NCI-H1417 (cell line): Measurements from ENCODE around the gene LSM14B.
A peak's percentile ranks its signal among the peaks of the same experiment; 100 is the strongest.
"Not testable (repeated sequence)": the region's sequence is repeated elsewhere in the genome, so short reads cannot be mapped to it uniquely, and the experiment has no call there.

Experiments used
- DNase-seq, 3 experiments: peaks; one replicate each; lab custom pipeline; 2025; lab: John Stamatoyannopoulos, UW

LSM14B gene

DNA sequence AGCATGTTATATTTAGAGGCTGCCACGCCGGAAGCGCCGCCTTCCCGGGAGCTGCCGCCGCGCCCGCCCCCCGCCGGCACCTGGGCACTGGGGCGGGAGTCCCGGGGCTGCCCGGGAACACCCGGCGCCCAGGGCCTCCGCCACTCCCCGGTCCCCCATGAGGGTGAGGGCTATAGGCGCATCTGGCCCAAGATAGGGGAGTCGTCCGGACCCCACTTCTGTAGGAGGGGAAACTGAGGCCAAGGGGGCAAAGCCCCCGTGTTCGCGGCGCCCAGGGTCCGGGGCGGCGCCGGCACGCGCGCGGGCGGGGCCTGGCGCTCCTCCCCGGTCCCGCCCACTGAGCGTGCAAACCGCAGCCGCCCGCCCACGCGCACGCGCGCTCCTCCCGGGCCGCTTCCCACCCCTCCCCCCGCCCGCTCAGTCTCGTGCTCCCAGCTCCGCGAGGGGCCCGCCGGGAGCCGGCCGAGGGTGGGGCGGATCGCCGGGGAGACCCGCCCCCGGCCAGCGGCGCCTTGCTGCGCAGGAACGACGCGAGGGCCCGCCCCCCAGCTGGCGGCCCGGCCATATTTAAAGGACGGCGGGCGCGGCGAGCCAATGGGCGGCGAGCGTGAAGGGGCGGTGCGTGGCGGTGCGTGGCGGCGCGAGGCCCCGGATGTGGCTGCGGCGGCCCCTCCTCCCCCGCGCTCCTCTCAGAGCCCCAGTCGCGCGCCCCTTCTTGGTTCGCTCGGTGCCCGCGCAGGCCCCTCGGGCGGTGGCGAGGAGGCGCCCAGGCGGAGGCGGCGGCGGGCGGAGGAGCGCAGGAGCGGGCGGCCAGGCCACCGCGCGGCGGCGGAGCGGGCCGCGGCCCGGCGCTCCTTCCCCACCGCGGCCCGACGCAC is at the start of gene LSM14B:
LSM14B (plus strand) TSS at position 700 of the 878 bp plus-strand sequence. CDS start 192 bp downstream, outside the sequence.
- DNase-seq = peak; percentile 99

DNA sequence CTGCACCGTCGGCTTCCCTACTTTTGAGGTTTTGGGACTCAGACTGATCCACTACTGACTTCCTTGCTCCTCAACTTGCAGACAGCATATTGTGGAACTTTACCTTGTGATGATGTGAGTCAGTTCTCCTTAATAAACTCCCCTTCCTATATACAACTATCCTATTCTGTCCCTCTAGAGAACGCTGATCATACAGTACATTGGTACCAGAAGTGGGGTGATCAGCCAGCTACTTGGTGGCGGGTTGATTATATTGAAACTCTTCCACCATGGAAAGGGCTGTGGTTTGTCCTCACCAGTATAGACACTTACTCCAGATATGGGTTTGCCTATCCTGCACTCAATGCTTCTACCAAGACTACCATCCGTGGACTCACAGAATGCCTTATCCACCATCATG is 49.0 kb upstream of the LSM14B start:
- no peak for DNase-seq

DNA sequence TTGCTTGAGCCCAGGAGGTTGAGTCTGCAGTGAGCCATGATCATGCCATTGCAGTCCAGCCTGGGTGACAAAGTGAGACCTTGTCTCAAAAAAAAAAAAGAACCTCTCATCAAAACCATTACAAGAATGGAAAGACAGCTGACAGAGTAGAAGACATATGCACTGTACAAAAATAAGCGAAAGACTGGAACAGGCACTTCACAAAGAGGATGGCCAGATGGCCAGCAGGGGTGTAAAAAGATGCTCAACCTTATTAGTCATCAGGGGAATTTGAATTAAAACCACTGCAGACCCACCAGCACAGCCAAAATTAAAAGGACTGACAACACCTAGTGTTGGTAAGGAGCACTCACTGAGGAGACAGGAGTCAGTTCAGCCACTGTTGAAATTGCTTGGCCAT is 43.1 kb upstream of the LSM14B start:
- DNase-seq = no peak

DNA sequence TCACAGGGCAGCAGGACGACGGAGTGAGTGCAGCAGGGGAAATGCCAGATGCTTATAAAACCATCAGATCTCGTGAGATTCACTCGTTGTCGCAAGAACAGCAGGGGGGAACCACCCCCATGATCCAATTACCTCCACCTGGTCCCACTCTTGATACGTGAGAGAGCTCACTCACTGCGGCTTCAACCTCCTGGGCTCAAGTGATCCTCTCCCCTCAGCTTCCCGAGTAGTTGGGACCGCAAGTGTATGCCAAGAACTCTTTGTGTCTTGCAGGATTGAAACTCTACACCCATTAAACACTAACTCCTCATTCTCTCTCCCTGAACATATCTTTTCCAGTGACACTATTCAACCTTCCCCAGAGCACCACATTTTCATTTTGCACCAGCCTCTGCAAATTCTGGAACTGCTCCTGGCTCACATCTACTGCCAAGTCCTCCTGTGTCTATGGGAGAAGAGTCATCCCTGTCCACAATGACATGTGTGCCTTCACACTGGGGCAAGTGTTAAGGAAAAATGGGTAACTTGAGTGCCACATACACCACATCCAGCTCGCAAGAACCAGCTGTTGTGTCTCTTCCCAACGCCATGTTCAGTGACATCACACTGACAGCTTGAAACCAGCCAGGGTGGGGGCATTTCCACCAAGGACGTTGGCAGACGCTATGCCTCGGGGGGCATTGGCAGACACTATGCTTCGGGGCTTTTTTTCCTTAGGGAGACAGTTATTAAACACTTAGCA is 41.9 kb upstream of the LSM14B start:
- DNase-seq = peak in 1 of 3 experiments; percentile 88

DNA sequence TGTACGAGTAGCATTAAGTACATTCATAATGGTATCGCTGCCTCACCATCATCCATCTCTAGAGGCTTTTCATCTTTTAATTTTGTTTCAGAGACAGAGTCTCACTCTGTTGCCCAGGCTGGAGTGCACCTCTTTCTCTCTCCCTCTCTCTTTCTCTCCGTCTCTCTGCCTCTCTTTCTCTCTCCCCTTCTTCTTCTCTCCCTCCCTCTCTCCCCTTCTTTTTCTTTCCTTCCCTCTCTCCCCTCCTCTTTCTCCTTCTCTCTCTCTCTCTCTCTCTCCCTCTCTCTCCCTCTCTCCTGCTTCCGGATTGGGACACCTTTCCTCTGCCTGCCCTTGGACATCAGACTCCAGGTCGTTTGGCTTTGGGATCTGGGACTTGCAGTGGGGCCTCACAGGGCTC is 39.0 kb upstream of the LSM14B start:
- DNase-seq = no peak

DNA sequence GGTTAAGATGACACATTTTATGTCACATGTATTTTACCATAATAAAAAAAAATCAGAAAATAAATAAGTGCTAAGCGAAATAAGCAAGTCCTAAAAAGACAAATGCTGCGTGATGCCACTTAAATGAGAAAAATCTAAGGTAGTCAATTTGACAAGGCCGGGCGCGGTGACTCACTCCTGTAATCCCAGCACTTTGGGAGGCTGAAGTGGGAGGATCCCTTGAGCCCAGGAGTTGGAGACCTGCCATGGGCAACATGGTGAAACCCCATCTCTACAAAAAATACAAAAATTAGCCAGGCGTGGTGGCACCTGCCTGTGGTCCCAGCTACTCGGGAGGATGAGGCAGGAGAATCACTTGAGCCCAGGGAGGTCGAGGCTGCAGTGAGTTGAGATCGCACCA is 38.1 kb upstream of the LSM14B start:
- not testable (repeated sequence) for DNase-seq

DNA sequence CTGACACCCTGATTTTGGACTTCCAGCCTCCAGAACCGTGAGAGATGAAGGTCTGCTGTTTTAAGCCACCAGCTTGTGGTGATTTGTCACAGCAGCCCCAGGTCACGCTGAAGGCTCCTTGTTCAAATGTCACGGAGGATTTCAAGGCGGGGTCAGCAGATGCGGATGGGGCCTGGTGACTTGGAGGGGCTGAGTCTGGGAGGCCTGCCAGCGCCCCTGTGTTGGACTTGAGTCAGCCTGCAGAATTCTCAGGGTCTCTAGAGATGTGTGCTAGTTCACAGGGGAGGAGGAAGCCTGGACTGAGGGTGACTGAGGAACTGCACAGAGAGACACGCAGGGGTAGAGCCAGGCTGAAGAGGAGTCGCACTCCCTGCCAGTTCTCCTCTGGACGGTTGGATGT is 37.1 kb upstream of the LSM14B start:
- DNase-seq = no peak

DNA sequence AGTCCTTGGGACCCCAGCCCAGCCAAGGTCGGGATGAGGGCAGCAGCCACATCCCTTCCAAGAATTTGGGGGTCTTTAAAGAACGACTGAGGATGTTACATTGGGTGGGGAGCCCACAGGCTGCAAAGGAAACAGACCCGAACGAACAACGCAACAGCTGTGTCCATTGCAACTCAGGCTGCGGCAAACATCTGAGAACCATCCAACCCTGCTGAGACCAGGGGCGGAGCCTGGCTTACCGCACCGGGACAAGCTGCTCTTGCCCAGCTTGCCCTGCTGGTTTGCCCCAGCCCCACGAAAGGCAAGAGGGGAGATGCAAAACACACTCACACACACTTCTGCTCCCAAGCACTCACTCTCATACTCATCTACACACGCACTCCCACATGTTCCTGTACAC is 35.0 kb upstream of the LSM14B start:
- DNase-seq = no peak

DNA sequence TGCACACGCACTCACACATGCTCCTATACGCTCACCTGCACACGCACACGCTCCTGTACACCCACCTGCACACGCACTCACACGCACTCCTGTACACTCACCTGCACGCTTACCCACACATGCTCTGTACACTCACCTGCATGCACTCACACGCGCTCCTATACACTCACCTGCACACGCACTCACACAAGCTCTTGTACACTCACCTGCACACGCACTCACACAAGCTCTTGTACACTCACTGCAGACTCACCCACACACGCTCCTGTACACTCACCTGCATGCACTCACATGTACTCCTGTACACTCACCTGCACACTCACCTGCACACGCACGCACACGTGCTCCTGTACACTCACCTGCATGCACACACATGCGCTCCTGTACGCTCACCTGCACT is 34.6 kb upstream of the LSM14B start:
- DNase-seq = no peak

DNA sequence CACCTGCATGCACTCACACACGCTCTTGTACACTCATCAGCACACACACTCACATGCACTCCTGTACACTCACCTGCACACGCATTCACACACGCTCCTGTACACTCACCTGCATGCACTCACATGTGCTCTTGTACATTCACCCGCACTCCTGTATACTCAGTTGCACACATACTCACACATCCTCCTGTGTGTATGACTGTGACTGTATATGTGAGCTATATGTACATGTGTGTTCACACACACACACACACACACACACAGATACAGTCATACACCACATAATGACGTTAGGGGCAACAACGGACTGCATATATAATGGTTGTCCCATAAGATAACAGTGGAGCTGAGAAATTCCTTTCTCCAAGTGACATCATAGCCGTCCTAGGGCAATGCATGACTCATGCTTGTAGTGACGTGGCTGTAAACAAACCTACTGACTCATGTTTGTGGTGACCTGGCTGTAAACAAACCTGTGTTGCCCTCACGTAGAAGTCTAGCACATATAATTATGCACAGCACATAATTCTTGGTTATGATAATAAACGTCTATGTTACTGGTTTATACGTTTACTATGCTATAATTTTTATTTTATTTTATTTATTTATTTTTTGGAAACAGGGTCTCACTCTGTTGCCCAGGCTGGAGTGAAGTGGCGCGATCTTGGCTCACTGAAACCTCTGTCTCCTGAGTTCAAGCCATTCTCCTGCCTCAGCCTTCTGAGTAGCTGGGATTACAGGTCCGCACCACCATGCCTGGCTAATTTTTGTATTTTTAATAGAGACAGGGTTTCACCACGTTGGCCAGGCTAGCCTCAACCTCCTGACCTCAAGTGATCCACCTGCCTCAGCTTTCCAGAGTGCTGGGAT is 33.8 kb upstream of the LSM14B start:
- DNase-seq = peak in 1 of 3 experiments; percentile 26

DNA sequence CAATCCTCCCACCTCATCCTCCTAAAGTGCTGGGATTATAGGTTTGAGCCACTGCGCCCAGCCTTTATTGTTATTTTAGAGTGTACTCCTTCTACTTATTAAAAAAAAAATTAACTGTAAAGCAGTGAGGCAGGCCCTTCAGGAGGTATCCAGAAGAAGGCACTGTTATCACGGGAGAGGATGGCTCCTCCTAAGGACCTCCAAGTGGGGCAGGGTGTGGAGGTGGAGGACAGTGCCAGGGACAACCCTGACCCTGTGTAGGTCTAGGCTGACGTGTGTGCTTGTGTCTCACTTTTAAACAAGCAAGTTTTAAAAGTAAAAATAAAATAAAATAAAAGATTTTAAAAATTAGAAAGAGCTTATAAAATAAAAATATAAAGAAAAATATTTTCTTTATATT is 32.9 kb upstream of the LSM14B start:
- DNase-seq = peak in 1 of 3 experiments; percentile 7

DNA sequence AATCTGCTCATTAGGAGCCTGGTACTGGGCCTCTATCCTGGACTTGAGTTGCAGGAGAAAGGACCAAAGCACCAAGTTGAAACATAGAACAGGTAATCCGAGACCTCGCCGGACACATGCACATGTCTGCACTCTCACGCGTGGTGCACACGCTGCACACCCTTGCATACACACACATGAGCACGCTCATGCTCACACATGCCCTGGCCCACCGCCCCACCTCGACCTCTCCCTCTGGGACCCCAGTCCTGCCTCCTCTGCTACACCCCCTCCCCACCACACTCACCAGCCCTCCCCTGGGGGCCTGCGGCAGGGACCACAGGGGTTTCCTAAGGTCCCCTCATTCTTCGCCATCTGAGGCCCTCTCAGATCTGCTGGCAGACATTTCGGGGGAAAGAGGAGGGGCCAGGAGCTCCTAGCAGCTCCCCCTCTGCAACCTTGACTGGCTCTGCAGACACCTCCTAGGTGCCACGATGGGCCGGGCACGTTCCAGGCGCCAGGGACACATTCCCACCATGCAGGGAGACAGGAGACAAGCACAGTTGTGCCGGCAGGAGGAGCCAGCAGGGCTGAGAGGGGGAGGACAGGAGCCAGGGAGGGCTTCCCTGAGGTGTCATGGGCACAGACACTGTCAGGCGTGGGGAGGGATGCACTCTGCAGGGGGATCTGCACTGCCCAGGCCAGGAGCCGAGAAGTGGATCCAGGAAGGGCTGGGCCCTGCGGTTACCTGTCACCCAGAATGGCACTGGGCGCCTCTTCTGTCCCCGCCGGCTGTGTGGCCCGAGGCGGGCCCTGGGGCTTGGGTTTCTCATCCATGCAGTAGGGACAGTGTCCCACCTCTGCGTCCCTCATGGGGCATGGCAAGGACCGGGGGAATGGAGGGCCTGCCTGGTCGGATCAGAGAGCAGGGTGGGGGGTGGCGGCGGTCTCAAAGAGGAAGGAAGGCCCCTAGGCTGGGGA is 25.6 kb upstream of the LSM14B start:
- DNase-seq = no peak

DNA sequence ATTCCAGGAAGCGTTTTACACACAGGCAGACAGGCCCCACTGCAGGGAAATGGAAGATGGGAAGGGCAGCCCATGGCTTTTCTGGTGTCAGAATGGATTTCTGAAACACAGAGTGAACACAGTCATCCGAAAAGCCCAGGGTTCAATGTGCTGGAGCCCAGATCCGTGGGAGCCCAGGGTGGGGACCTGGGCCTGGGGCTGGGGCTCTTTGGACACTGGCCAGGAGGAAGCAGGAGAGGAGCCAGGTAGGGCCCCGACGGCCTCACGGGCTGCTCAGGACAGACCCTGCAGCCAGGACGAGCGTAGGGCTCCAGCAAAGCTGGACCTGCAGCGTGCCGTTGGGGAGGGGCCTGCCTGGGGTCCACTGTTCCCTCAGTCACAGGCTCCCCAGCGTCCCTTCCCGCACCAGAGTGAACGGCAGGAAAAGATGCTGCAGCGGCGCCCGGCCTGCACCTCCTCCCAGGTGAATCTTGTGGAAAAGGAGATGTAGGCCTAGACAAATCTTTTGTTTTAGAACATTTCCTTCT is 24.3 kb upstream of the LSM14B start:
- no peak for DNase-seq

DNA sequence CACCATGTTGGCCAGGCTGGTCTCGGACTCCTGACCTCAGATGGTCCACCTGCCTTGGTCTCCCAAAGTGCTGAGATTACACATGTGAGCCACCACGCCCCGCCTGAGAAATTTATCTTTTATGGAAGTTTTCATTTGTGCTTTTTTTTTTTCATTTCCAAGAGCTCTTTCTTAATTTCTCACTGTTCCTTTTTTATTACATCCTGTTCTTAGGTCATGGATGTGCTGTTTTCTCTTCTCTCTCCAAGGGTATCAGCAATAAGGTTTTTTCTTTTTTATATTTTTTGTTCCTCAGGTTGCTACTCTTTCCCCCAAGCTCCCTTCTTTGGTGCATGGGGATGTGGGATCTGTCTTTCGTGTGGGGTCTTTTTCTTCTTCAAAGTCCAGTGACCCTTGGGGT is 21.2 kb upstream of the LSM14B start:
- DNase-seq = no peak

DNA sequence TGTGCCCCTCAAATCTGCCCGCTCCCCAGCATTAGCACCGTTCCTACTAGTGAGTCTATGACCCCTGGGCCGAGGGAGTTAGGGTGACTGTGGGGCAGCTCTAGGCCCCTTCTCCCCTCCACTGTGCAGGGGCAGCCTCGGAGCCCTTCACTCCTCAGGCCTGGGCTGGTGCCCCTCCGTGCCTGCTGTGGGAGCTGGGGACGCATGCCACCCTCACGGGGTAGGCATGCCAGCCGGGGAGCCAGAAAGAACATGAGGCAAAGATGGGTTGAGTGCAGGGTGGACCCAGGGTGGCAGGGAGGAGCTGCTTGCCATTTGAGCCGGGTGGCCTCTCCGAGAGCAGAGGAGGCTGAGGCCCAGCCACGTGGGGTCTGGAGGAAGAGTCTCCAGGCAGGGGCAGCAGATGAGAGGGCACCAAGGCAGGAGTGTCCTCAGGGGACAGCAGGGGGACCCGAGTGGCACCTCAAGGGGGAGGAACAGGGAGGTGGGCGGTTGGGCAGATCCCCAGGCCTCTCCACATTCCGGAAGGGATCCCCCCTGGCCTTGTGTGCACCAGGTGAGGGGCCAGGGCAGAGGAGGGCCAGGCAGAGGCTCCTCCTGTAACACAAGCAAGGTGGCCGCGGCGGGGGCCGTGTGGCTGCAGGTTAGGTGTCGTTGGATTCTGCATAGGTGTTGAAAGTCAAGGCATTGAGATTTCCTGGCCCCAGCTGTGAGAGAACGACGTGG is 18.6 kb upstream of the LSM14B start:
- DNase-seq = no peak

DNA sequence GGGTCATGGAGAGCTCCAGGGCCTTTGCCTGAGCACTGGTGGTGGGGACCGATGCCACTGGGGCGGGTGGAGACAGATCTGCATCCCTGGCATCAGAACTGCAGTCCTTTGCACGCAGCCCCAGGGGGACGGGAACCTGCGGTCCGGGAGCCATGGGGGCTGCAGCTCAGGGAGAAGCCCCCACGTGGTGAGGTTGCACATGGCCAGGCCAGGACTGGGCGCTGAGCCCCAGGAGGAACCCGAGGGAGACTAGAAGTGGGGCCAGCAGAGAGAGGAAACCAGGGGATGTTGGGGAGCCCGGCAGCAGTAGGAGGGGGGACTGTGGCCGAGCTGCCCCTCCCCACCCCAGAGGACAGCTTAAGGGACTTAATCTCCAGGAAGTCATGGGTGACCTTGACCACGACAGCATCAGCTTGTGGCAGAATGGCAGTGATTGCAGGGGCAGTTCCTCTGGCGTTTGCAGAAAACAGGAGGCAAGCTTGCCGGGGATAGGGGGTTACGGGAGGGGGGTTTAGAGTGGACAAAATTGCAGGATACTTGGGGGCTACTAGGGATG is 18.0 kb upstream of the LSM14B start:
- DNase-seq = no peak

DNA sequence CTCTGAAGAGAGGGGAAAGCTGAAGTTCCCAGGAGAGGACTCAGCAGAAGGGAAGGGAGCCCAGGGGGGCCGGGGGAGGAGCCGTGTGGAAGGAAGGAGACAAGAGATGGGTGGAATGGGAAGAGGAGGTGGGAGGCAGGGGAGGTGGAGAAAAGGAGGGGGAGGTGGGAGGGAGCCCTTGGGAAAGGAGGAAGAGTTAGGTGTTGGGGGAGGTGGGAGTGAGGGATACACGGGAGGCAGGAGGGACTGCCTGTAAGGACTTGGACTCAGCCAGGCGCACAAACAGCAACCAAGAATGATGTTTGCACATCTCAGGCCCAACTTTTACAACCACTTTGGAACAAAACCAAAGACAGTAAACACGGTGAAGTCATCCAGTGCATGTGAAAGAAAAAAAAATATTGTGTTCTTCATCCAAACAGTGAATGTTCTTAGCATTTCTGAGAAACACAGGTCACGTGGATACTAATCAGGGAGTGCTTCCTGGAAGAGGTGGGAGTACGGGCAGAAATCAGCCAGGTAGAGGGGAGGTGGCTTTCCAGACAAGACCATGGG is 17.4 kb upstream of the LSM14B start:
- no peak for DNase-seq

DNA sequence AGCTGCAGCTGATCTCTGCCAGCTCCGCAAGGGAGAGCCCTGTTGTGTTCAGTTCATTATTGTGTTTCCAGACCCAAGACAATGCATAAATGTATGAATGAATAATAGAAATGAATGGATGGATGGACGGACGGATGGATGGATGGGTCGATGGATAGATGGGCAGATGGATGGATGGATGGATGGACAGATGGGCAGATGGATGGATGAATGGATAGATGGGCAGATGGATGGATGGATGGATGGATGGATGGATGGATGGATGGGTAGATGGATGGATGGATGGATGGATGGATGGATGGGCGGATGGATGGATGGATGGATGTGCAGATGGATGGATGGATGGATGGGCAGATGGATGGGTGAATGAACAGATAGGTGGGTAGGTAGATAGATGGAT is 16.7 kb upstream of the LSM14B start:
- DNase-seq = no peak

DNA sequence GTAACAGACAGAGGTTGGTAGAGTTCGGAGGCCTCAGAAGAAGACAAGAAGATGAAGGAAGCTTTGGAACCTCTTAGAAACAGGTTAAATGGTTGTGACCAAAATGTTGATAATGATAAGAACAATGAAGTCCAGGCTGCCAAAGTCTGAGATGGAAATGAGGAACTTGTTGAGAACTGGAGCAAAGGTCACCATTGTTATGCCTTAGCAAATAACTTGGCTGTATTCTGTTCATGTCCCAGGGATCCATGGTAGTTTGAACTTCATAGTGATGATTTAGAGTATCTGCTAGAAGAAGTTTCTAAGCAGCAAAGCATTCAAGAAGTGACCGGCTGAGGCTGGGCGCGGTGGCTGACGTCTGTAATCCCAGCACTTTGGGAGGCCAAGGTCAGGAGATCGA is 11.1 kb upstream of the LSM14B start:
- no peak for DNase-seq

DNA sequence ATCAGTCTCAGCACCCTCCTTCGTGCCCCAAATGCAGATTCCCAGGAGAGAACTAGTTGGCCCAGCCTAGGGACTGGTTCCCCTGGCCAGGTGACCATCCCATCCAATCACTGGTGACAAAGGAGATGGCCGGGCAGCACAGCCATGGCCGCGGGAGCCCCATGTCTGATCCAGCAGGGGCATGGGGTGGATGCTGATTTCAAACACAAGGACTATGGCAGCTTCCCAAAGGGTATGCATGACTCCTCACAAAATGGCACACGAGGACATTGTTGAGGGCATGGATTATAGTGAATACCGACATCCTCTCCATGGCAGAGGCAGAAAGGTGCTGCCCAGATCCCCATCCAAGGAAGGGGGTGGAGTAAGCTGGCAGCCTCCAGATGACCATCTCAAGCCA is 9.9 kb upstream of the LSM14B start:
- no peak for DNase-seq
